HUES48 (cell line): ENCODE measurements around the gene SEC16A.

Experiments
- H3K27ac ChIP-seq: one replicate; pipeline ENCODE4 v1.7.0; 2013; ENCODE audit warnings: low read depth, low read length, inconsistent platforms
- H3K27me3 ChIP-seq: 2 replicates; pipeline ENCODE4 v1.6.1; 2013; ENCODE audit warnings: mild to moderate bottlenecking, low read length; ENCODE audit not compliant: control insufficient read depth, insufficient read depth
- H3K36me3 ChIP-seq: 2 replicates; pipeline ENCODE4 v1.6.1; 2013; ENCODE audit warnings: low read length; ENCODE audit not compliant: control insufficient read depth, insufficient read depth
- H3K4me1 ChIP-seq: 2 replicates; pipeline ENCODE4 v1.6.1; 2013; ENCODE audit warnings: mild to moderate bottlenecking, low read length; ENCODE audit not compliant: control insufficient read depth, insufficient read depth
- H3K4me3 ChIP-seq: 2 replicates; pipeline ENCODE4 v1.5.1; 2013; ENCODE audit warnings: mild to moderate bottlenecking, low read depth, low read length
- H3K9ac ChIP-seq: 2 replicates; pipeline ENCODE4 v1.6.1; 2013; ENCODE audit warnings: mild to moderate bottlenecking, low read depth, low read length, moderate library complexity
- H3K9me3 ChIP-seq: 2 replicates; pipeline ENCODE4 v1.6.1; 2013; ENCODE audit warnings: low read length; ENCODE audit not compliant: control insufficient read depth, insufficient read depth

The SEC16A gene

DNA sequence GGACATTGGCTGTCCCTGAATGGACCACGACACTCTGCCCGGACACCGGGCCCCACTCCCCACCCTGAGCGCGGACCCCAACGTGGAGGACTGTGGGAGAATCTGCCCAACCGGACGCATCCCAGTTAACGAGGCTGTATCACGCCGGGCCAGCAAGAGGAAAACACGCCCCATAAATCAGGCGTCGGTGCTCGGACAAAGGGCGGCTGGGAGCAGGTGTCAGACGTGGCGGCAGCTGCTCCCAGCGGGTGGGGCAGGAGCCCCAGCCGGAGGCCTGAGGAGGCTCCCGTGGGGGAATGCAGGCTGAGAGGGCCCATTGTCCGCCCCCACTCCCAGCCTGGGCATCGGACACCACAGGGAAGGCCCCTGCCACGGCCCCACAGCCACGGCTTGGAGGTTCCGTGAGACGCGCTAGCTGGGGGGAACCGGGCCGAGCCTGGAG, 43.8 kb upstream of the SEC16A start:
- Histone ChIP-seq H3K4me3 (no peak overlapping the region), H3K27me3 (no peaks in the 10 kb centered on the region), H3K9ac (no peak overlapping the region; the same call in 1 of the 2 replicates), H3K36me3 (peaks cover 6% of the 10 kb centered on the region), H3K27ac (peak overlapping the region; percentile 63), H3K9me3 (no peaks in the 10 kb centered on the region), H3K4me1 (peaks cover 4% of the 10 kb centered on the region; the same call in 1 of the 2 replicates)

DNA sequence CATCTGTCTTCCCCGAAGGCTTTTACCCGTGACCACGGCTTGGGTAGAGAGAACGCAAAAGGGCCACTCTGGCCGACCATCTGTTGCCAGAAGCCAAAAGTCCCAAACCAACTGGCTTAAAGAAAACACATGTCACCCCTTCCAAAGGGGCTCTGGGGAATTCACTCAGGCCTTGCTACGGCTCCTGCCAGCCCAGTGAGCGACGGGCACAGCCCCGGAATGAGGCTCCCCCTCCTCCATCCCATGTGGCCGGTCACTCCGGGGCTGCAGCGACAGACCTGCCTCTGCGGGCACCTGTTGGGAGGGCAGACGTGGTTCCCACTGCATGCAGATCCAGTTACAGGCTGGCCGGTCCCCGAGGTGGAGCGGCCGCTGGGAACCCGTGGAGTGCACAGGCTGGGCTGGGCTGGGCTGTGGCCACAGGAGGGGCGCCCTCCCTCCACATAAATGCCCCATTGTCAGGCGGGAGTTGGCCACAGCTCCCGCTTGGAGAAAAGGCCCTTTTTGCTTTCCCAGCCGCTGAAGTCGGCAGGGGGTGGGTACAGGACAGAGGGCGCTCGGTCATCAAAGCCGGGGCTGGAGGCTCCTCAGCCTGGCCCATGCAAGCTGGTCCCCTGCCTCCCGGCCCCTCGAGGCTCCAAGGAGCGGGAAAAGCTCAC, 43.1 kb upstream of the SEC16A start:
- Histone ChIP-seq H3K36me3 (peaks cover 6% of the 10 kb centered on the region), H3K27me3 (no peaks in the 10 kb centered on the region), H3K27ac (peak overlapping the region; percentile 63), H3K4me1 (peaks cover 4% of the 10 kb centered on the region; the same call in 1 of the 2 replicates), H3K4me3 (no peak overlapping the region), H3K9ac (no peak overlapping the region), H3K9me3 (no peaks in the 10 kb centered on the region)

DNA sequence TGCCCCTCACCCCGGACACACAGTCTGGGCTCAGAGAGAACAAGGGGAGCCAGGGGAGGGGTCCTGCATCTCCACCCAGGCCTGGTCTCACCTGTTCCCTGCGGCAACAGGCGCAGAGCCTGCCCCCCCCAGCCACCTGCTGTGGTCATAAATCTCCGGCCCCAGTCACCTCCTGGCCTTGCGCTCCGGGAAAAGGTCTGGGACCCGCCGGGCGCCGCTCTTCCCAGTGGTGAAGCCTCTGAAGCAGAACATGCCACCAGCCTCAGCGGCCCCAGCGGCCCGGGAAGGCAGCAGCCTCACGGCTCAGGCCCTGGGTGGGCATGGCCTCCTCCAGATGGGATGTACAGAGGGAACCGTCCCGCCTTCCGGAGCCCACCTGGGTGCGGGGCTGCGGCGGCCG, 42.4 kb upstream of the SEC16A start:
- Histone ChIP-seq H3K27ac (no peak overlapping the region), H3K4me3 (no peak overlapping the region), H3K27me3 (no peaks in the 10 kb centered on the region), H3K4me1 (peaks cover 4% of the 10 kb centered on the region; the same call in 1 of the 2 replicates), H3K9me3 (no peaks in the 10 kb centered on the region), H3K9ac (no peak overlapping the region), H3K36me3 (peaks cover 6% of the 10 kb centered on the region)

DNA sequence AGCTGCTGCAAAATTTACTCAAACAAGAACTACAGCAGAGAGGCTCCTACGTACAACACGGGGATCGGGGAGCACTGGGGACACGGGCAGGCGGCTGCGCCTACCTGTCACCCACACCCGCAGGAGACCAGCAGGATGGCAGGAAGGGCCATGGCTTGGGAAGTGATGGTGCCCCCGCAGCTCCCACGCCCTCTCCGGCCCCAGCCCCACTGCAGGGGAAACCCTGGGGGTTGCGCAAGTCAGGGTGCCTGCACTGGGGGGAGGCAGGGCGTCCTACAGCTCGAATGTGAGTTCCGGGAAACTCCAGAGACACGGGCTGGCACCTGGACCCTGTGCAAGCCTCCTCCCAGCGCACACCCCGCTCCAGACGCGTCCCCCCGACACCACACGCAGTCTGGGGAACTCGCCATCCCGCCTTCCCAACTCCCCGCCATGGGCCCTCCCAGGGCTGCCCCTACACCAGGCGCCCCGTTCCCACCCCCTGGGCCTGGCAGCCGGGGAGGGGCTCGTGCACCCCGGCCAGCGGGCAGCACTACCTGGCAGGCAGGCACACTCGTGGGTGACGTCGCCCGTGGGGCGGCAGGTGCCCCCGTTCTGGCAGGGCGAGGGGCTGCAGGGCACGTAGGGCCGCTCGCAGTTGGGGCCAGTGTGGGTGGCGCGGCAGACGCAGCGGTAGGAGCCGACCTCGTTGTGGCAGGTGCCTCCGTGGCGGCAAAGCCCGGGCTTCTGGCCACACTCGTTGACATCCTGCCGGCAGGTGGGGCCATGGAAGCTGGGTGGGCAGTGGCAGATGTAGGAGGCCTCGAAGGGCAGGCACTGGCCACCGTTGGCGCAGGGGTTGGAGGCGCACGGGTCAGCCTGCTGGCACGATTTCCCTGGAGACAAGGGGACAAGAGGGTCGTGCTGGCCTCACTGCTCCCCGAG, 39.7 kb upstream of the SEC16A start:
- Histone ChIP-seq H3K36me3 (peaks cover 27% of the 10 kb centered on the region), H3K4me1 (peaks cover 4% of the 10 kb centered on the region; the same call in 1 of the 2 replicates), H3K9me3 (no peaks in the 10 kb centered on the region), H3K27me3 (no peaks in the 10 kb centered on the region), H3K27ac (no peak overlapping the region), H3K9ac (no peak overlapping the region), H3K4me3 (no peak overlapping the region)

DNA sequence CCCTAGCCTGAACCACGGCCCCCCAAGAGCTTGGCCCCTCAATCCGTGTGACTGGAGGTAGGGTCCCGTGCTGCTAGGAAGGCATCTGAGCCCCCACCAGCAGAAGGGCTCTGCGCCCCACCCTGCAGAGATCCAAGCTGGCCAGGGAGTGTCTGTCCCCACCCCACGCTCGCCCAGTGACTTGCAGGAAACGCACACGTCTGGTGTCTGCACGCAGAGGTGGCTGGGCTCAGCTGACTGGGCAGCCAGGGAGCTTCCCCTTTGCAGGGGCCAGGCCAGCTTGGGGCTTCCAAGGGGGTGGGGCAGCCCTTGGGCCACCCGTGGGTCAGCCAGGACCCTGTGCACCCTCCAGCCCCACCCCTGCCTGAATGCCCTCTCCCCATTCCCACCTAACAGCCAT, 38.7 kb upstream of the SEC16A start:
- H3K36me3 ChIP-seq: peaks cover 34% of the 10 kb centered on the region
- peaks cover 4% of the 10 kb centered on the region; the same call in 1 of the 2 replicates for H3K4me1 ChIP-seq
- no peak overlapping the region for H3K9ac ChIP-seq

DNA sequence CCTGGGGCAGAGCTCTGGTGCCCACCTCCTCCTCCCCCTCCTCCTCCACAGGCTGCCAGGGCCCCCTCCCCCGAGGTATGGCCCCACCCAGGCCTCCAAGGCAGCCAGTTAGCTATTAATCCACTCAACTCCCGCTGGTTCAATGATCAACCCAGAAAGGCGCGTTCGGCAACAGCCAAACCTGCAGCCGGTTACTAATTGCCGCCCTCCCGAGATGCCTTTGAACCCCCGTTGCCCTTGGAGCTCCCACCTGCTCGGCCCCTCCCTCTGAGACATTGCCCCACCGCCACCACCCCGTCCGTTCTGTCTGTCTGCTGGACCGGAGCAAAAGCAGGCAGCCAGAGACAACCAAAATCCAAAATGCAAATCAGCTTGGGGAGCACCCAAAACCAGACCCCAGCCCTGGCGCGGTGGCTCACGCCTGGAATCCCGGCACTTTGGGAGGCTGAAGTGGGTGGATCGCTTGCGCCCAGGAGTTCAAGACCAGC, 37.3 kb upstream of the SEC16A start:
- H3K4me3 ChIP-seq: no peak overlapping the region
- H3K4me1 ChIP-seq: no peaks in the 10 kb centered on the region
- H3K9me3 ChIP-seq: no peaks in the 10 kb centered on the region
- H3K36me3 ChIP-seq: peaks cover 48% of the 10 kb centered on the region
- H3K27ac ChIP-seq: no peak overlapping the region
- no peak overlapping the region for H3K9ac ChIP-seq
- no peaks in the 10 kb centered on the region for H3K27me3 ChIP-seq

More for the DNA sequence above, 38.7 kb upstream of the SEC16A start:
- Histone ChIP-seq H3K27me3 (no peaks in the 10 kb centered on the region), H3K9me3 (no peaks in the 10 kb centered on the region), H3K27ac (no peak overlapping the region), H3K4me3 (no peak overlapping the region)

DNA sequence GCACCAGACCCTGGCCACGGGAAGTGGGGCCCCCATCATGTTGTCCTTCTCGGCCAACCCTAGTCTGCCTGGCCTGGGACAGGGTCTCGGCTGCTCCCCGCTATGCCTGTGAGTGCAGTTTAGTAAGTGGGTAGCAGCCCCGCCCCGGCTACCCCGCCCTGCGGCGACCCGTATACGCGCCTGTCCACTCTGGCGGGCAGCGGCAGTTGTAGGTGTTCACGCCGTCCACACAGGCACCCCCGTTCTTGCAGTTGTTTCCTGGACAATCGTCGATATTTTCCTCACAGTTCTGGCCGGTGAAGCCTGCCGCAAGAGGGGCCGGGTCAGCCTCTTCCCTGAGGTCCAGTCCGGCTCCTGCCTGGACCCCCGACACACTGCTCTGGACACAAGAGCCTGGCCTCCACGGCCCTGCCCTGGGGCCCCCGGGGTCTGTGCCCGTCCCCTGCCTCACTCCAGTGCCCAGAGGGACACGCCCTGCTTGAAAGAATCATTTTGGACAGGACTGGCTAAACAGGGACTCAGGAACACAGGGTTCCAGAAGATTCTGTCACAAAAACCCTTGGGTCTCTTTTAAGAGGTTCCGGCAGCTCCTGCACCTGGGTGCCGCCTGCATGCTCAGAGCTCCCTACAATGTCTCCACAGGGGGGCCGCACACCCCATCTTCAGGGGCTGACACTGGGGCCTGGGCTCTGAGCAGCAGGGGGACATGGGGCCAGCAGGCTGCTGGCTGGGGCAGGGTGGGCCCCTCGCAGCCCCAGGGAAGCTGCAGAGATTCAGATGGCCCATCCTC, 36.6 kb upstream of the SEC16A start:
- H3K9ac ChIP-seq: no peak overlapping the region
- no peaks in the 10 kb centered on the region for H3K4me1 ChIP-seq
- H3K4me3 ChIP-seq: no peak overlapping the region
- no peak overlapping the region for H3K27ac ChIP-seq
- H3K36me3 ChIP-seq: peaks cover 54% of the 10 kb centered on the region
- no peaks in the 10 kb centered on the region for H3K9me3 ChIP-seq
- H3K27me3 ChIP-seq: no peaks in the 10 kb centered on the region

DNA sequence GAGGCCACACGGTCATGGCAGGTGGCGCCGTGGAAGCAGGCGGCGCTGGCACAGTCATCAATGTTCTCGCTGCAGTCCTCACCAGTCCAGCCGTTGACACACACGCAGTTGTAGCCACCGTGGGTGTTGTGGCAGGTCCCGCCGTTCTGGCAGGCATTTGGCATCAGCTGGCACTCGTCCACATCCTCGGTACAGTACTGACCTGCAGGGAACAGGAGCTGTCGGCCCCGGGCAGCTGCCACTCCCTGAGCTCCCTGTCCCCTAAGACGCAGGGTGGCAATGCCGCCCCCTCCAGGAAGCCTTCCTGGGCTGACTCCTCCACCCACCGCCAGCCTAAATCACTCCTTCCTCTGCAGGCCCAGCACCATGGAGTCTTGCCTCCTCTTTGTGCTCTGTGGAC, 35.8 kb upstream of the SEC16A start:
- H3K36me3 ChIP-seq: peaks cover 62% of the 10 kb centered on the region
- H3K9ac ChIP-seq: no peak overlapping the region
- no peak overlapping the region for H3K27ac ChIP-seq

DNA sequence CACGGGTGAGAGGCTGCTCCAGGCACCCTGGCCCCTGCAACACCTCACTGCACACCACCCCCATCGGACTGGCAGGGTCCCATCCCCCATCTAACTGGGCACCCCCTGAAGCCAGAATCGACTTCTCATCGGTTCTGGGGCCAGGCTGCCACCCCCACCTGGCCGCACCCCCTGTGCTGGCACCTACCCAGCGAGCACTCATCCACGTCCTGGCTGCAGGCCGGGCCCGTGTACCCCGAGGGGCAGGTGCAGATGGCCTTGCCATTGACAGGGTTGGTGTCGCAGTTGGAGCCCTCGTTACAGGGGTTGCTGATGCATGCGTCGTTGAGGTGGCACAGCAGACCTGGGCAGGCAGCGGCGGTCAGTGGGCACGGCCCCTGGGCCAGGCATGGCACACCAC, 35.1 kb upstream of the SEC16A start:
- H3K4me3 ChIP-seq: no peak overlapping the region
- H3K4me1 ChIP-seq: no peaks in the 10 kb centered on the region
- H3K9me3 ChIP-seq: no peaks in the 10 kb centered on the region
- no peak overlapping the region for H3K9ac ChIP-seq
- peaks cover 65% of the 10 kb centered on the region for H3K36me3 ChIP-seq
- no peak overlapping the region for H3K27ac ChIP-seq
- no peaks in the 10 kb centered on the region for H3K27me3 ChIP-seq

More for the DNA sequence above, 35.8 kb upstream of the SEC16A start:
- H3K9me3 ChIP-seq: no peaks in the 10 kb centered on the region
- H3K4me3 ChIP-seq: no peak overlapping the region
- no peaks in the 10 kb centered on the region for H3K4me1 ChIP-seq
- H3K27me3 ChIP-seq: no peaks in the 10 kb centered on the region

DNA sequence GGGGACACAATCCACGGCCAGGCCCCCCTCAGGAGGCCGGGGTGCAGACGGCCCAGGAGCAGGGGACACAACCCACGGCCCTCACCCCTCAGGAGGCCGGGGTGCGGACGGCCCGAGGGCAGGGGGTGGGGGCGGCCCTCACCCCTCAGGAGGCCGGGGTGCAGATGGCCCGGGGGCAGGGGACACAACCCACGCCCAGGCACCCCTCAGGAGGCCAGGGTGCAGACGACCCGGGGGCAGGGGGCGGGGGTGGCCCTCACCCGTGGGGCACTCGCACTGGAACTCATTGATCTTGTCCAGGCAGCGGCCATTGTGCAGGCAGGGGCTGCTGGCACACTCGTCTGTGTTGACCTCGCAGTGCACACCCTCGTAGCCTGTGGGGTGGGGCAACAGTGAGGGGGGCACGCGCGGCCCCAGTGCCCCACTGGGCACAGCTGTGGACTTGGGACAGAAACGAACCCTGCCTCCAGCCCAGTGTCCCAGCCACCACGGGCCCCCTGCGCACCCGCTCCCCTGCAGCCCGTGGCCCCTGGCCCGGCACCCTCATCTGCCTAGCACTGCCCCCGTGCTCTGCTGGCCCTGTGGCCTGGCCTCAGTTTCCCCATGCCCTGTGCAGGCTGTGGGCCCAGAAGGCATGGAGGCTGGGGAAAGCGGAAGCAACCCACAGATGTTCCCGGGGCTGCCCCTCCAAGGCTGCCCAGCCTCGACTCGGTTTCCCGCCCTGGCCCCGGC, 34.3 kb upstream of the SEC16A start:
- Histone ChIP-seq H3K9ac (no peak overlapping the region), H3K4me3 (no peak overlapping the region), H3K9me3 (no peaks in the 10 kb centered on the region), H3K27me3 (no peaks in the 10 kb centered on the region), H3K27ac (no peak overlapping the region), H3K36me3 (peaks cover 68% of the 10 kb centered on the region), H3K4me1 (no peaks in the 10 kb centered on the region)
